Cardiac fibroblast (primary cell): ENCODE data around the gene DIS3L2.

Source experiments
- DNase-seq, 2 donors: peaks; one replicate each; pipeline versions ENCODE4 v3.0.0 to v3.0.0-alpha.2; 2010; ENCODE audit warnings: low read depth in 2 of 2
- H3K4me3 ChIP-seq, 2 donors: replicated peaks in 1 of 2; 1 replicate in 1 of 2; 2 replicates in 1 of 2; pipeline ENCODE4 v1.5.1; 2011; ENCODE audit warnings: low read depth in 2 of 2, low read length in 2 of 2, mild to moderate bottlenecking in 2 of 2, moderate library complexity in 1 of 2
- CTCF ChIP-seq: IDR thresholded peaks from one replicate; pipeline ENCODE4 v1.5.1; 2011; ENCODE audit warnings: low read depth, mild to moderate bottlenecking, low read length, inconsistent platforms

Gene DIS3L2

GRCh38 chr2:232134939-232135338 is 173.4 kb downstream of the DIS3L2 start:
- DNase-seq, result no peak
- no peak for TF ChIP-seq CTCF
- H3K4me3 ChIP-seq, result no peak overlapping the region

- no peak for TF ChIP-seq CTCF
- no peak overlapping the region for H3K4me3 ChIP-seq
- peak; percentile 36 to 50 for DNase-seq
Observed at GRCh38 chr2:232137356-232138147, 176.0 kb downstream of the DIS3L2 start.

GRCh38 chr2:232138441-232138840 is 176.9 kb downstream of the DIS3L2 start:
- no peak for TF ChIP-seq CTCF
- H3K4me3 ChIP-seq, result no peak overlapping the region
- no peak for DNase-seq

- DNase-seq, result no peak
- no peak overlapping the region for H3K4me3 ChIP-seq
- TF ChIP-seq CTCF, result no peak
Observed at GRCh38 chr2:232139171-232139594, 177.7 kb downstream of the DIS3L2 start.

- no peak overlapping the region for H3K4me3 ChIP-seq
- no peak for TF ChIP-seq CTCF
- DNase-seq, result peak in 1 of 2 donors; percentile 9
Observed at GRCh38 chr2:232139786-232140562, 178.5 kb downstream of the DIS3L2 start.

GRCh38 chr2:232141591-232141990 is 180.1 kb downstream of the DIS3L2 start:
- H3K4me3 ChIP-seq, result no peak overlapping the region

More at GRCh38 chr2:232141591-232141990, 180.1 kb downstream of the DIS3L2 start:
- DNase-seq, result no peak
- no peak for TF ChIP-seq CTCF
